ENCODE results near the gene RAB36. TPM values are rescaled to one million over a fixed set of nuclear protein-coding genes. Genes with fewer than 3 reads are reported as not detected.

Gene RAB36
- total RNA-seq, 6 experiments from 2014 or later = 5.4 to 7.1 (median 6.3) TPM

- no peak for DNase-seq
- Mint-ChIP-seq H3K4me1 (ENCODE audit: low read depth) (peaks cover 41% of the 10 kb centered on the region), H3K27ac (no peak overlapping the region), H3K4me3 (no peak overlapping the region), H3K36me3 (ENCODE audit: low read depth) (peaks cover 8% of the 10 kb centered on the region), H3K27me3 (ENCODE audit: insufficient read depth) (no peaks in the 10 kb centered on the region; the same call in 1 of the 2 replicates), H3K9me3 (no peaks in the 10 kb centered on the region)
- no peak for TF ChIP-seq CTCF (IDR thresholded peaks at IDR 0.05)
Observed at GRCh38 chr22:23213022-23213555, 67.8 kb downstream of the RAB36 start.

GRCh38 chr22:23213581-23214334, 68.5 kb downstream of the RAB36 start:
- H3K27me3 Mint-ChIP-seq (ENCODE audit: insufficient read depth) = no peaks in the 10 kb centered on the region; the same call in 1 of the 2 replicates
- peaks cover 47% of the 10 kb centered on the region for H3K4me1 Mint-ChIP-seq (ENCODE audit: low read depth)
- TF ChIP-seq CTCF (IDR thresholded peaks at IDR 0.05) = no peak

More at GRCh38 chr22:23213581-23214334, 68.5 kb downstream of the RAB36 start:
- Mint-ChIP-seq H3K4me3 (no peak overlapping the region), H3K9me3 (no peaks in the 10 kb centered on the region), H3K27ac (no peak overlapping the region), H3K36me3 (ENCODE audit: low read depth) (peaks cover 8% of the 10 kb centered on the region)
- DNase-seq = no peak

Other genes with a start within 250 kb of the RAB36 start
- gene GNAZ, start 75.0 kb upstream of the RAB36 start, total RNA-seq (2021; fragmentation: NEBNext Ultra II Directional; extraction: Animal tissue kit (Norgen Biotek cat#: 25700)) = 10 to 100 TPM; 19.0 to 22.5 (median 20.1) TPM
- not detected for gene RSPH14, start 3.5 kb upstream of the RAB36 start, total RNA-seq (2021; fragmentation: NEBNext Ultra II Directional; extraction: Animal tissue kit (Norgen Biotek cat#: 25700))
- 10 to 100 TPM; 28.0 to 41.3 (median 31.3) TPM for gene BCR, start 35.0 kb downstream of the RAB36 start, total RNA-seq (2021; fragmentation: NEBNext Ultra II Directional; extraction: Animal tissue kit (Norgen Biotek cat#: 25700))

Data from HFFc6 (cell line).